Inflammatory macrophage treated with lipopolysaccharide for 4 hours (primary cell): ENCODE measurements around the gene SLC44A1.
A peak's percentile ranks its signal among the peaks of the same experiment; 100 is the strongest.

Experiments
- DNase-seq: peaks from one replicate; pipeline ENCODE4 v3.0.0-alpha.2; 2020

SLC44A1 gene

GRCh38 chr9:105438141-105438806 lies 193.8 kb downstream of the SLC44A1 start:
- DNase-seq, result no peak

DNA sequence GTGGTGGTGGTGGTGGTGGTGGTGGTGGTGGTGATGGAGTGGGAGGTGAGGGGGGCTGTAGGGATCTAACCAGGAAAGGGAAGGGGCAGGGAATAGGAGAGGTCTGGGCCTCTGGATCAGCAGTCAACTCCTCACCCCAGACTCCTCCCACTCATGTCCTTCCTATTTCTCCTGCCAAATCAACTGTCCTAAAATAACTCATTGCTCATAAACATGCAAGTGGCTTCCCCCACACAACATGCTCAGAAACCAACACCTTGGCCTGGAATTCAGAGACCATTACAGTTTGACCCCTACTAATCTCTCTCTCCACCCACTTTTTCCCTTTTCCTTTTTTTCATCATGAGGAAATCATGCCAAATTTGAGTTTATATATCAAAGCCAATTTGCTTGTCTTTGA lies 195.0 kb downstream of the SLC44A1 start:
- DNase-seq, result peak; percentile 30

GRCh38 chr9:105441616-105442160 lies 197.2 kb downstream of the SLC44A1 start:
- no peak for DNase-seq

DNA sequence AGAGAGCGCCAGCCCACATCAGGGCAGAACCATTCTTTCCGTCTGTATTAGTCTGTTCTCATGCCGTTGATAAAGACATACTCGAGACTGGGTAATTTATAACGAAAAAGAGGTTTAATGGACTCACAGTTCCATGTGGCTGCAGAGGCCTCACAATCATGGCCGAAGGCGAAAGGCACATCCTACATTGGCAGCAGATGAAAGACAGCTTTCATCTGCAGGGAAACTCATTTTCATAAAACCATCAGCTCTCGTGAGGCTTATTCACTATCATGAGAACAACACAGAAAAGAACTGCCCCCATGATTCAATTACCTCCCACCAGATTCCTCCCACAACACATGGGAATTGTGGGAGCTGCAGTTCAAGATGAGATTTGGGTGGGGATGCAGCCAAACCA lies 198.7 kb downstream of the SLC44A1 start:
- no peak for DNase-seq

DNA sequence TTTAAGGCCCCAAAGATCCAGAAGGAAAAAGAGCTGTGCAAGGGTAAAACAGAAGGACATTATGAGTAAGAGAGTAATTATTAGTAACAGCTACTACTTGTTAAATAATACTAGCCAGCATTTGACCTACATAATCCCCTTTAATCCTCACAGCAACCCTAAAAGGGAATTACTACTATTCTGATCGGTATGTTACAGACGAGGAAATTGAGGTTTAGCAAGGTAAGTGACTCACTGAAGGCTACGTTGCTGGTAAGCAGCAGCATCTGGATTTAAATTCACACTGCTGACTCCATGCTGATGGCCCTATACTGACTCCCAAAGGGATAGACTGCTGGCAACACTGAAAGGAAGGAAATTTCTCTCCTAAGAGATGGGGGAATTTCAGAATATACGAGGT lies 199.7 kb downstream of the SLC44A1 start:
- no peak for DNase-seq

- no peak for DNase-seq
Measured at GRCh38 chr9:105445203-105445881, 200.9 kb downstream of the SLC44A1 start.

DNA sequence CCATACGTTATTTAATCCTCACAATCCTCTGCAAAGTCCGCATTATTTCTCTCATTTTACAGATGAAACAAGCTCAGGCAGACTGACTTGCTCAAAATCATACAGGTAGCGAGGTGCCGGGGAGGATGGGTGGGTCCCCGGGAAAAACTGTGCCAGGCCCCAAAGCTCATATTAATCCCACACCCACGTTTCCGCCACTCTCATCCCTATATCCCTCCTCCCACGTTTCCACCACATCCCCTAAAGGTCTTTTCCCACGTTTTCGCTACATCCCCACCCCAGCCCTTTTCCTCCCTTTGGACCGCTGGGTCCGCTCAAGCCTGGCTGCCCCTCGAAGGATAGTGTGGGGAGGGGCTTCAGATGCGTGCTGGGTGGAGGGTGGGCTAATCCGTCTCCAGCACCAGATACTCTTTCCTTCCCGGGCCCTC lies 202.9 kb downstream of the SLC44A1 start:
- no peak for DNase-seq

DNA sequence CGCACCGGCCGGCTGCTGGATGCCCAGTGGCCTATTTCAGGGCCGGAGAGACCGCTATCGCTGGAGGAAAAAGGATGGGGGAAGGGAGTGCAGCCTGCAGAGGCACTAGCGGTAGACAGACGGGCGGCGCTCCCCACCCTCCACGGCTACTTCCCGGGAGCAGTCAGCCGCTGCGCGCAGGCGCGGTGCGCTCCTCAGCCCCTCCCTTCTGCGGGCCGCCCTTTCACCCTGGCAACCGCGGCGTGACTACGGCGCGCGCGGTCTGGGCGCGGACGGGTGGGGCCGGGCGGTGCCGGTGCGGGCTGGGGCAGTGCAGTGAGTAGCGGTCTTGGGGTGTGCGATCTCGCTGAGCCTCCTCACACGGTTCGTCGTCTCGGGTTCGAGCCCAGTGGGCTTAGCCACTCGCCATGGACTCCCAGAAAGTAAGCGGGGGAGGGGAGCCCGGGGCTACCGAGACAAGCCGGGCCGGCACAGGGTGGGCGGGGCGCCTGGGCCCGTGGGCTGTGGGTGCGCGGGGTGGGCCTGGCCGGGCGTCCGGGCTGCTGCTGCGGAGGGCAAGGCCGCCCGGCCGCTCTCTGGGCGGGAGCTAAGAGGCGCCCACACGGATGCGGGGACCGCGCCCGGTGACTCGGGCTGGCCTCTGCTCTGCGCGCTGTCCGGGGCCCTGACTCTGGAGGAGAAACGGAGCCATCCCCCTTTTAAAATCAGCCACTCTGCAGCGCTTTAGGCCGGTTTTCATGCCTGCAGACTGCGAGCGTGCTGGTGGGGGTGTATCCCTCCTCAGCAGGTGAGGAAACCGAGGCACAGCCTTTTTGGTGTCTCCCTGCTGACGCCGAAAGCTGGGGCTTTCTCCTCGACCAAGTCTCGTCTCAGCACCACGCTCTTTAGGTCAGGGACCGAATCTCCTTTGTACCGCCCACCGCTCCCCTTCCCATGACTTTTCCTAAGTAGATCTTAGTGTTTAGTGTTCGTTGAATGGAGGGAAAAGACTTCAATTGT lies 203.7 kb downstream of the SLC44A1 start, which contains the start of gene FSD1L:
Gene FSD1L, plus strand, starts transcription at position 221 of the 999 bp plus-strand sequence. Its CDS starts 187 bp downstream, at position 408.
- DNase-seq, result peak; percentile 93

- no peak for DNase-seq
Measured at GRCh38 chr9:105449081-105449480, 204.6 kb downstream of the SLC44A1 start.

DNA sequence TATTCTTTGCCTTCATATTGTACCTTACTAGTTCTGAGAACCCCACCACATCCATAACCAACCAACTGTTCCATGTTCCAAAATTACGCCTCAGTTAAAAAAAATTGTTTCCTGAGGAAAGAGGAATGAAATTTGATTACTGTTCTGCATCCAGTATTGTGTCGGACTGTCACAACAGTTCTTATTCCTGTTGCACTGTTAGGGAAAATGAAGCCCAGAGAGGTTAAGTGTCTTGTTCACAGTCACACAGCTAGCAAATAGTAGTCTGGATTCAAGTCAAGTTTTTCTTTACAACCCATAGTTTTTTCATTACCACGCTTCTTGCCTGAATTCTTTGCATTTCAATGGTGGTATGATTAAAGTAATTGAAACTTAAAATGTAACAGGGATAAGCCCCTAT lies 207.7 kb downstream of the SLC44A1 start:
- DNase-seq, result no peak

DNA sequence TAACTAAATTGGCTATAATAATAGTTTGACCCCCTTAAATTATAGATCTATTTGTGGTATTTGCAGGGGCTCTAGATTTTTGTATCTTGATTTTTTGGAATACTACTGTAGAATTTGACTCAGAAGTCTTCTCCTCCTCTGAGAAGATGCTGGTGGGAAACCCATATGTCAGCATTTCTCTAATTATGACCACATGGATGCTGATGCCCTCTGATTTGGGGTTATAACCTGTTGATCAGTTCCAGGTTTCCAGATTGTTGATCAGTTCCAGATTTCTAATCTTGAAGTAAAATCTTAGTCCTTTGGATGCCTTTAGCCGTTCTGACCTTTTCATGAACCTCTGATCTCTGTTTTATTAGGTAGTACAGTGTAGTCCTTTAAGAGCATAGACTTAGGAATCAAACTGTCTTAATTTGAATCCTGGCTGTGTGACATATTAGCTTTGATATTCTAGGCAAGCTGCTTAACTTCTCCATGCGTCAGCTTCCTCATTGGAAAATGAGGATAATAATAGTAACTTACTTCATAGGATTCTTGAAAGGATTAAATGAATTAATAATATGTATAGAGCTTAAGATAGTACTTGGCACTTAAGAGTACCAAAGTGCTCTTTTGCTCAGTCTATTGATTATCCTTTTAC lies 211.5 kb downstream of the SLC44A1 start:
- no peak for DNase-seq

DNA sequence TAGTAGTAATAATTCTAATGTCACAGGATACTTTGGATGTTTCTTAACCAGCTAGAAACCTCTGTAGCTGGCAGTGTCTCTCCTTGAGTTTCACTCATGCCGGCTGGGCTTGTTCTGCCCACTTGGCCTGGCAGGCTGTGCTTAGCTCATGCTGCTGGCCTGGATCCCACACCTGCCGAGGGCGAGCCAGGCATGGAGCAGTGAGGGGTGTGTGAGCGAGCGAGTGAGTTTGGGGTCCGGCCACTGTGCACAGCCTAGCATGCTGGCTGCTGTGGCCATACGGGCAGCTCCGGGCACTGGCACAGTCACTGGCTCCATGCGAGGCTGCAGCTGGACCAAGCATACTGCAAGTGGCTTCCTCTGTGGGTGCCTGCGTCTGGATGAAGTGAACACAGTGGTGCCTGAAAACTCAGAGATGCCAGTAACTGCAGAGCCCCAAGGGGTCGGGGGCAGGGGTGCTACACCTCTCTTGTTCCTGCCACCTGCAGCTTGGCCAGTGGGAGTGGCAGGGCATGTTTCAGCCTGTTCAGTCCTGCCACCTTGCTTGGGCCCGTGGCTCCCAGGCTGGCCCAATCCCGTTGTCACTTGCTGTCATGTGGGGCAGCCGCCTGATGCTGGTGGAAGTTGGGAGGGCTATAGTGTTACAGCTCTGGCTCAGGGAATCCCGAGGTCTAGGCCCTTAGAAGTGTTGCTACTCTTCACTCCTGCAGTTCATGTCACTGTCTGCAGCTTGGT lies 213.3 kb downstream of the SLC44A1 start:
- DNase-seq, result no peak

DNA sequence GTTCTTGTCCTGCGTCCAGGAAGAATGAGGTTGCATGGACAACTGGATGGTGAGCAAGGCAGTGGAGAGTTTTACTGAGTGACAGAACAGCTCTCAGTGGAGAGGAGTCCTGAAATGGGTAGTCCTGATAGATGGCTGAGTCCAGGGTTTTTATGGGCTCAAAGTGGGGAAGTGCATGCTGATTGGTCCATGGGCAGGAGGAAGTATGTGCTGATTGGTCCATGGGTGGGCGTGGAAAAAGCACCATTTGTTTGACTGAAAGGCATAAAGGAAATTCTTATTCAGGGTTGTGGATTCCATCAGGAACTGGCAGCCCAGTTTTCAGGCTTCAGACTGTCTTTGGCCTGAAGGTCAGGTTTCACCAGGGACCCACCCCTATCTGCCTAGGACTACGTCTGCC lies 214.0 kb downstream of the SLC44A1 start:
- DNase-seq, result no peak

GRCh38 chr9:105459336-105459735 lies 214.9 kb downstream of the SLC44A1 start:
- no peak for DNase-seq

DNA sequence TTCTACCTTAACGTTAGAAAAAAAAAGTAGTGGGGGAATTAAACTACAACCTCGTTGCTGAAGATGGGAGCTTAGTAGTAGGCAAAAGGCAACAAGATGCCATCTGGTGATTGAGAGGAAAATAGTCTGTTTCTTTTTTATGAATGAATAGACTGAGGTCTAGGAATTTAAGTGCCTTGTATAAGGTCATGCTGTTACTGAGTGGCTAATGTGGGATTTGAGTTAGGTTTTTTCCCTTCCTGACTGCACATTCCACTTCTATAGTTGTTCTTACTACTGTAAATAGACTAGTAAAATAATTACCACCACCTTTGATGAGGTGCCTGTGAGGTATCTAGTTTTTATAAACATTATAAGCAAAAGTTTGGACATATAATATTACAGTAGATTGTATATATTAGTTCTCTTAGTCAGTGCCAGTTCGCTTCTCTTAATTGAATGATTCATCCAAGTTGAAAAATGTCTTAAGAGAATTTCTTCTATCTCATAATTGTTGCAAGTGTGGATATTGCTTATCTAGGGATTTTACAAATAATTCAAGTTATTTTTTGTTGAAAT lies 222.5 kb downstream of the SLC44A1 start:
- DNase-seq, result no peak

GRCh38 chr9:105468875-105469274 lies 224.4 kb downstream of the SLC44A1 start:
- DNase-seq, result no peak

GRCh38 chr9:105473221-105473620 lies 228.8 kb downstream of the SLC44A1 start:
- DNase-seq, result no peak

DNA sequence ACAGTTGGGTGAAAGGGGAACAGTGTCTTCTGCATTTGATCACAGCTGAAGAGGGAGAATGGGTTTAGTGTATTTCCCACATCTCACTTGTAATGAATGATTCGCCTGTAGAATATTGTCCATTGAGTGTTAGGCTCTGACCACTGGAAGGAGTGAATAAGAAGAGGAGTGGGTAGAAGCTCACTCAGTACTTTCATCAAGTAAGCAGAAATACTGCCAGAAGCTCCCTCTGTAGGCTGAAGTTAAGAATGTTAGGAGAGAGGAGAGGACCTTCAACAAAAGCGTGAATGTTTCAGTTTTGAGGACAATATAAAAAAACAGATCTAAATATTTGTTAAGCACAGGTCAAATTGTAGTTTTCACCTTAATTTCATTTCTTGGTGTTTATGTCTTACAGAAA lies 230.9 kb downstream of the SLC44A1 start:
- peak; percentile 29 for DNase-seq

- DNase-seq, result no peak
Measured at GRCh38 chr9:105479846-105480245, 235.4 kb downstream of the SLC44A1 start.

DNA sequence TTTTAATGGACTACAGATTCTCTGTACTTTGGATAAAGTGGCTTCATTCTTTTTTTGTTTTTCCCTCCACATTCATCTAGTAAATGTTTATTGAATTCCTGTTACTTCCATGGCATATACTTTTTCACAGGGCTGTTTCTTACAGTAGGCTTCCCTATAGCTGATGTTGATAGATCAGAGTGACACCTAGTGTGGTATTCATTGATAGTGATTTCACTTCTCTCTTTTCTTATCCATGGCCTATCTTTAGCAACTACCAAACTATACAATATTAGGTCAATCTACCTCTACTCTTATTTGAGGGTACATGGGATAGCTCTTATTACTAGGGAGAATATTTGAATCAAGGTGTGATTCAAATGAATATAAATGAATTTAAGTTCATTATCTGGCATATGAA lies 239.2 kb downstream of the SLC44A1 start:
- no peak for DNase-seq

GRCh38 chr9:105484226-105484625 lies 239.8 kb downstream of the SLC44A1 start:
- no peak for DNase-seq
